Activated B cell treated with CpG ODN at 0.5 μM for 24 hours (primary cell): ENCODE measurements around the gene PIGV. TPM values are rescaled to one million over a fixed set of nuclear protein-coding genes. Genes with fewer than 3 reads are reported as not detected.
"Not testable (repeated sequence)": the region's sequence is repeated elsewhere in the genome, so short reads cannot be mapped to it uniquely, and the experiment has no call there.

Experiments
- ATAC-seq: fragments of 200-7000 bp; cut with Tn5 transposase; one replicate; pipeline ENCODE4 v1.10.0; 2021; ENCODE audit warnings: low read depth, mild to moderate bottlenecking, moderate library complexity
- CTCF ChIA-PET: fragments of 350-600 bp; sonication (Branson Sonifier 250); formaldehyde crosslinking; loops from one replicate; lab custom pipeline; 2021; ENCODE audit warnings: antibody characterized with exemption; lab: Charles Lee
- POLR2A ChIA-PET: fragments of 350-600 bp; sonication (Branson Sonifier 250); formaldehyde crosslinking; loops from one replicate; lab custom pipeline; 2021; ENCODE audit warnings: antibody characterized with exemption; lab: Charles Lee
- DNase-seq: peaks from one replicate; pipeline ENCODE4 v3.0.0; 2022
- H3K27ac Mint-ChIP-seq: one replicate; pipeline ENCODE4 v1.8.0; 2020; ENCODE audit warnings: mixed read lengths
- H3K27me3 Mint-ChIP-seq: one replicate; pipeline ENCODE4 v1.8.0; 2021; ENCODE audit warnings: mixed read lengths
- H3K36me3 Mint-ChIP-seq: one replicate; pipeline ENCODE4 v1.8.0; 2021; ENCODE audit warnings: low read depth, mixed read lengths
- H3K4me1 Mint-ChIP-seq: one replicate; pipeline ENCODE4 v1.8.0; 2021; ENCODE audit warnings: mixed read lengths
- H3K4me3 Mint-ChIP-seq: one replicate; pipeline ENCODE4 v1.8.0; 2020; ENCODE audit warnings: mild to moderate bottlenecking, mixed read lengths
- H3K9me3 Mint-ChIP-seq: one replicate; pipeline ENCODE4 v1.8.0; 2020; ENCODE audit warnings: mixed read lengths
- intact Hi-C: fragments of 100-400 bp; cut with micrococcal nuclease; formaldehyde crosslinking; loops from one replicate; pipeline ENCODE4 v1.15.1; 2024
- total RNA-seq: library from RNA; stranded (reverse); gene quantifications from 2 replicates; pipeline ENCODE4 v1.2.3, GENCODE V29; 2022
- TF ChIP-seq, protein P1 (sequence below): fragments of 200-600 bp; IDR thresholded peaks from one replicate; pipeline ENCODE4 v1.8.0; 2022; ENCODE audit warnings: antibody characterized with exemption, mild to moderate bottlenecking

PIGV gene
- total RNA-seq, 1 donor from 2014 or later, result 35.4 TPM

DNA sequence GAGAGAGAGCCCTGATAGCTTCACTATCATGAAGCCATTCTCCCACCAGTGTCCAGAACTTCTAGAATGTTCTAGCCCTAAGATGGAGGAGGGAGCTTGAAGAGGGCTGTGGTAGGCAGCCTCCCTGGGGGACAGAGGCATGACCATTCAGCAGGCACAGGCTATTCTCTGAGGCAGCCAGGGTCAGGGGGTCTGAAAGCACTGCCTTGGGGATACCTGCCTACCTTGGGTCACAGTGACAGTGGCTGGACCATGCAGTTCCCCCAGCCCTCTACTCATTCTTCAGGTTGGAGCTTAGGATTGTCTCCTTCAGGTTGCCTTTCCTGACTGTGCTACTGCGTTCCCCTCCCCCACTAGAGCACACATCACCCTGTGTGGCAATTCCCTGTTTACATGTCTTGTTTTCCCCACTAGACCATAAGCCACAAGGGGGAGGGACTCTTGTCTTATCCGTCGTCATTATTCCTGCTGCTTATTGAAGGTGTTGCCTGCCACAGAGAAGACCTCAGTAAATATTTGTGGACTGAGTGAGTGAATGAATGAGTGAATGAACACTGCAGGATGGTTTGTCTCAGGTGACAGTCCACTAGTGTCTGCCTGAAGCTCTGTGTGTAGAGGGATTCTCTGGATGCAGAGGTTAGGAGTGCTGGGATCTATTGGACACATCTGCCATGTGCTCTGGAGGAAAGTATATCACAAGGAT lies 43.9 kb downstream of the PIGV start:
- intact Hi-C loops, result no loop called here
- Mint-ChIP-seq H3K9me3 (no peaks in the 10 kb centered on the region), H3K27me3 (no peaks in the 10 kb centered on the region), H3K4me3 (no peak overlapping the region), H3K36me3 (peaks cover 49% of the 10 kb centered on the region), H3K4me1 (peaks cover 64% of the 10 kb centered on the region), H3K27ac (peak overlapping the region; percentile 93)
- ATAC-seq, result no peak
- TF ChIP-seq, protein P1, sequence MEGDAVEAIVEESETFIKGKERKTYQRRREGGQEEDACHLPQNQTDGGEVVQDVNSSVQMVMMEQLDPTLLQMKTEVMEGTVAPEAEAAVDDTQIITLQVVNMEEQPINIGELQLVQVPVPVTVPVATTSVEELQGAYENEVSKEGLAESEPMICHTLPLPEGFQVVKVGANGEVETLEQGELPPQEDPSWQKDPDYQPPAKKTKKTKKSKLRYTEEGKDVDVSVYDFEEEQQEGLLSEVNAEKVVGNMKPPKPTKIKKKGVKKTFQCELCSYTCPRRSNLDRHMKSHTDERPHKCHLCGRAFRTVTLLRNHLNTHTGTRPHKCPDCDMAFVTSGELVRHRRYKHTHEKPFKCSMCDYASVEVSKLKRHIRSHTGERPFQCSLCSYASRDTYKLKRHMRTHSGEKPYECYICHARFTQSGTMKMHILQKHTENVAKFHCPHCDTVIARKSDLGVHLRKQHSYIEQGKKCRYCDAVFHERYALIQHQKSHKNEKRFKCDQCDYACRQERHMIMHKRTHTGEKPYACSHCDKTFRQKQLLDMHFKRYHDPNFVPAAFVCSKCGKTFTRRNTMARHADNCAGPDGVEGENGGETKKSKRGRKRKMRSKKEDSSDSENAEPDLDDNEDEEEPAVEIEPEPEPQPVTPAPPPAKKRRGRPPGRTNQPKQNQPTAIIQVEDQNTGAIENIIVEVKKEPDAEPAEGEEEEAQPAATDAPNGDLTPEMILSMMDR, result no peak
- CTCF ChIA-PET, result interaction anchor here (1.1 to 5.0 kb wide), 4 partner anchors 11 to 218 kb away, joined by 3 to 47 read pairs (median 8); no protein-coding TSS in a partner anchor
- POLR2A ChIA-PET, result interaction anchor here (0.7 to 3.1 kb wide), 4 partner anchors 8 to 172 kb away, joined by 3 to 40 read pairs (median 10); no protein-coding TSS in a partner anchor
- no peak for DNase-seq

DNA sequence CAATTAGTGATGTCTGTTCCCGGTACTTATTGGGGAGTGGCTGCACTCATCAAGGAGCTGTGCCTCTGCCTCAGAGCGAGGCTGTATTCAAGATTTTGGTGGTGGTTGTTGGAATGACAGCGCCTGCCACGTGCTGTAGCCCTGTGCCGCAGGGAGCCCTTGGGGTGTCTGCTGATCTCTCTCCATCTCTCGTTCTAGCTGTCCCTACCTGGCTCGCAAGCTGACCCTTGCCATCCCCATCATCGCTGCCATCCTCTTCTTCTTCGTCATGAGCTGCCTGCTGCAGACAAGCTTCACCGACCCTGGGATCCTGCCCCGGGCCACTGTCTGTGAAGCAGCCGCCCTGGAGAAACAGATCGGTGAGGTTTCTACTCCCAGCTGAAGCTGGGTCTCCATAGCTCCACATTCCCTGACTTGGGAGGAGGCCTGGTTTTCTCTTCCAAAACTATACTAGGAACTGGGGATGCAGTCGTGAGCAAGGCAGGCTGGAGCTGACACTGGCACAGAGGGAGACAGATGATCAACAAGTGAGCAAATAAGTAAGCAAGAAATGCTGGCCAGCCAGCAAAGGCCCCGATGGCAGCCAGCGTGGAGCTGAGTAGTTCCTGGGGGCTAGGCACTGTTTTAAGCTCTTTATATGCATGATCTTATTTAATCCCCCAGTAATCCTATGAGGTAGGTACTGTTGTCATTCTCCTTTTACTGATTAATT lies 44.7 kb downstream of the PIGV start:
- peaks cover 61% of the 10 kb centered on the region for H3K4me1 Mint-ChIP-seq
- TF ChIP-seq, protein P1, result no peak
- peaks cover 48% of the 10 kb centered on the region for H3K36me3 Mint-ChIP-seq
- ChIA-PET POLR2A (interaction anchor here (0.6 to 3.1 kb wide), 10 partner anchors 9 to 658 kb away, joined by 3 to 40 read pairs (median 6); no protein-coding TSS in a partner anchor), CTCF (interaction anchor here (1.0 to 5.0 kb wide), 10 partner anchors 10 to 233 kb away, joined by 3 to 47 read pairs (median 6); partner anchors contain the start of gene PIGV)
- H3K27ac Mint-ChIP-seq, result peak overlapping the region; percentile 93
- no peak overlapping the region for H3K4me3 Mint-ChIP-seq
- DNase-seq, result no peak
- H3K27me3 Mint-ChIP-seq, result no peaks in the 10 kb centered on the region
- ATAC-seq, result no peak
- intact Hi-C loops, result no loop called here
- no peaks in the 10 kb centered on the region for H3K9me3 Mint-ChIP-seq

DNA sequence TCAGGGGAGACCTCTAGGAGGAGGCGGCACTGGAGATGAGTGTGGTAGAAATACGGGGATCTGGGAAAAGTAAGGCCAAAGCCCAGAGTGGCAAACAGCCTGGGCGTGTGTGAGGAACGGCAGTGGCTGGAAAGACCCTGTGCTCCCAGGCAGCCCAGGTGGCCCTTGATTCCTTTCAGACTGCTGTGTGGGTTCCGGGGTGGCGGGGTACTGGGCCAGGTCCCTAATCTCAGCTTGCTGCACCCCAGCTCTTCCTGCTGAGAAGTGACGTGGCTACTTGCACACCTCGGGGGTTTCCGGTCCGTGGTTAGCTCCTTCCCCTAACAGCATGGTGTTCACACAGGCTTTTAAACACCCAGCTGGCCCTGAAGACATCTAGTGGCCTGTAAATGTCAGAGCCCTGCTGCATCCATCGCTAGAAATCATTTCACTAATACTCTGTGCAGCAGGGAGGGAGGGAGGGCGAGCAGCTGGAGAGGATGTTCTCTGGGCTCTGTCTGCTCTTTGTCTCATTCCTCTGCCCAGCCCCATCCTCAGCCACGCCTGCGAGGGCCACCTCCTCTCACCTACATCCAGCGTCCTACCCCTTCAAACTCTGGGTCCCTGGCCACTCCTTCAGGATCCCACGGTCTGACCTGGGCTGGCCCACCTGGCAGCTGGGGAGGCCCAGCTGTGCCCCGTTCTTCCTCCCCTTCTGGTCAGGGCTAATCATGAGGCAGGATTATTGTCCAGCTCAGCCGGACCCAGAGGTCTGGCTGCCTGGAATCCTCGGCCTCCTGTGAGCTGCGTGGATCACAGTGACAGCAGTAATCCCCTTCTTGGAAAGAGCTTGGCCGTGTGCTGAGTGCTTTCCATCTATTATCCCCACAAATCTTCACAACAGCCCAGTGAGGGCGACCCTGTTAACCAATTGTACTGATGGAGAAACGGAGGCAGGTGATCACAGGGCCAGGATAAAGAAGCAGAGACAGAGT lies 46.0 kb downstream of the PIGV start:
- H3K9me3 Mint-ChIP-seq, result no peaks in the 10 kb centered on the region
- ATAC-seq (peak; percentile 96), DNase-seq (peak; percentile 61)
- ChIA-PET CTCF (interaction anchor here (0.6 to 5.0 kb wide), 15 partner anchors 9 to 235 kb away, joined by 3 to 48 read pairs (median 5); partner anchors contain the start of gene PIGV), POLR2A (interaction anchor here (0.6 to 3.0 kb wide), 12 partner anchors 10 to 334 kb away, joined by 3 to 40 read pairs (median 4); partner anchors contain the start of gene GPN2)
- H3K27me3 Mint-ChIP-seq, result no peaks in the 10 kb centered on the region
- peak overlapping the region; percentile 53 for H3K4me3 Mint-ChIP-seq
- H3K4me1 Mint-ChIP-seq, result peaks cover 59% of the 10 kb centered on the region
- H3K36me3 Mint-ChIP-seq, result peaks cover 55% of the 10 kb centered on the region
- TF ChIP-seq, protein P1, result no peak
- intact Hi-C loops, result loop anchor here (1.0 kb wide), 2 partner anchors 13 to 23 kb away; no protein-coding TSS in a partner anchor
- peak overlapping the region; percentile 93 for H3K27ac Mint-ChIP-seq

DNA sequence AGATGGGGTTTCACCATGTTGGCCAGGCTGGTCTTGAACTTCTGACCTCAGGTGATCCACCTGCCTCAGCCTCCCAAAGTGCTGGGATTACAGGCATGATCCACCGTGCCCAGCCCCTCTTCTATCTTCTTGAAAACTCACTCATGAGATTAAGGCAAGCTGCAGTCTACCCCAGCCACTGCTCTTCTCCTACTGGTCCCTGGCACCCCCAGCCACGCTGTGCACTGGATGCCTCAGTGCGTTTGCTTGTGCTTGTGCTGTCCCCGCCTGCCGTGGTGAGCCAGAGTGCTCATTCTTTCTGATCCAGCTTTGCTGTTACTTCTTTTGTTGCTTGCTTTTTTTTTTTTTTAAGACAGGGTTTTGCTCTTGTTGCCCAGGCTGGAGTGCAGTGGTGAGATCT lies 49.9 kb downstream of the PIGV start:
- H3K9me3 Mint-ChIP-seq, ATAC-seq, DNase-seq, H3K4me3 Mint-ChIP-seq, H3K27me3 Mint-ChIP-seq: not testable (repeated sequence)
- ChIA-PET POLR2A (interaction anchor here (0.6 to 2.9 kb wide), 3 partner anchors 9 to 28 kb away, joined by 3 to 38 read pairs (median 10); no protein-coding TSS in a partner anchor), CTCF (interaction anchor here (1.4 to 2.6 kb wide), 2 partner anchors 17 to 28 kb away, joined by 8 to 17 read pairs; no protein-coding TSS in a partner anchor)
- intact Hi-C loops, result loop anchor here (2.0 kb wide), 2 partner anchors 15 to 27 kb away; no protein-coding TSS in a partner anchor
- peaks cover 49% of the 10 kb centered on the region for H3K4me1 Mint-ChIP-seq
- peak overlapping the region; percentile 61 for H3K27ac Mint-ChIP-seq
- H3K36me3 Mint-ChIP-seq, result peaks cover 50% of the 10 kb centered on the region
